D721Med (cell line): Measurements from ENCODE around the gene GUCY1A2.
A peak's percentile ranks its signal among the peaks of the same experiment; 100 is the strongest.
"Not testable (repeated sequence)": the region's sequence is repeated elsewhere in the genome, so short reads cannot be mapped to it uniquely, and the experiment has no call there.

Experiments used
- DNase-seq: peaks from one replicate; pipeline ENCODE4 v3.0.0; 2011; ENCODE audit warnings: low spot score; ENCODE audit not compliant: insufficient read length
- FAIRE-seq: peaks from 2 replicates; lab custom pipeline; 2011; peaks lifted over from hg19 to GRCh38; lab: Jason Lieb, UNC
- CTCF ChIP-seq: IDR thresholded peaks from 2 replicates; pipeline ENCODE4 v1.5.1; 2012; ENCODE audit warnings: mild to moderate bottlenecking, control low read depth; ENCODE audit not compliant: insufficient read depth; ENCODE audit errors: missing control alignments

The GUCY1A2 gene

GRCh38 chr11:107018219-107018901 is at the start of gene GUCY1A2:
TSS of gene GUCY1A2 (minus strand) at chr11:107018476. CDS start at chr11:107018055, 421 bp downstream.
- no peak for TF ChIP-seq CTCF
- FAIRE-seq: no peak
- peak; percentile 20 for DNase-seq

- no peak for FAIRE-seq
- DNase-seq: no peak
- no peak for TF ChIP-seq CTCF
Observed at GRCh38 chr11:107054391-107054790, 36.1 kb upstream of the GUCY1A2 start.

GRCh38 chr11:107051332-107051731 is 33.1 kb upstream of the GUCY1A2 start:
- DNase-seq, FAIRE-seq: not testable (repeated sequence)

GRCh38 chr11:107050899-107051298 is 32.6 kb upstream of the GUCY1A2 start:
- not testable (repeated sequence) for FAIRE-seq, DNase-seq

- DNase-seq (no peak), FAIRE-seq (no peak)
- no peak for TF ChIP-seq CTCF
Observed at GRCh38 chr11:107050121-107050520, 31.8 kb upstream of the GUCY1A2 start.

- DNase-seq (no peak), FAIRE-seq (no peak)
- no peak for TF ChIP-seq CTCF
Observed at GRCh38 chr11:107044503-107044902, 26.2 kb upstream of the GUCY1A2 start.

GRCh38 chr11:107043242-107044006 is 25.1 kb upstream of the GUCY1A2 start:
- FAIRE-seq (no peak), DNase-seq (no peak)
- no peak for TF ChIP-seq CTCF

- no peak for DNase-seq
- TF ChIP-seq CTCF: no peak
- FAIRE-seq: peak; percentile 89
Observed at GRCh38 chr11:107042748-107043147, 24.5 kb upstream of the GUCY1A2 start.
